ENCODE measurements around the gene CRTC1.
A peak's percentile ranks its signal among the peaks of the same experiment; 100 is the strongest.

CRTC1 gene

GRCh38 chr19:18683109-18683957 is at the start of gene CRTC1:
Gene CRTC1, plus strand, starts transcription at chr19:18683680. Its CDS starts 23 bp downstream, at chr19:18683703.
- peak; percentile 82 for DNase-seq (ENCODE audit: low read depth)

- no peak for DNase-seq (ENCODE audit: low read depth)
Measured at GRCh38 chr19:18634612-18635297, 48.7 kb upstream of the CRTC1 start.

GRCh38 chr19:18635831-18636182 is 47.7 kb upstream of the CRTC1 start:
- no peak for DNase-seq (ENCODE audit: low read depth)

- peak; percentile 98 for DNase-seq (ENCODE audit: low read depth)
Measured at GRCh38 chr19:18636183-18636968, 47.1 kb upstream of the CRTC1 start.

GRCh38 chr19:18636969-18637629 is 46.4 kb upstream of the CRTC1 start, which contains the start of gene KLHL26:
Gene KLHL26, plus strand, starts transcription at chr19:18637028. Its CDS starts 27 bp downstream, at chr19:18637055.
- DNase-seq (ENCODE audit: low read depth), result no peak

GRCh38 chr19:18637673-18638630 is 45.5 kb upstream of the CRTC1 start:
- no peak for DNase-seq (ENCODE audit: low read depth)

GRCh38 chr19:18639706-18640243 is 43.7 kb upstream of the CRTC1 start:
- DNase-seq (ENCODE audit: low read depth), result no peak

- no peak for DNase-seq (ENCODE audit: low read depth)
Measured at GRCh38 chr19:18644196-18645034, 39.1 kb upstream of the CRTC1 start.

GRCh38 chr19:18645035-18645511 is 38.4 kb upstream of the CRTC1 start:
- DNase-seq (ENCODE audit: low read depth), result no peak

- no peak for DNase-seq (ENCODE audit: low read depth)
Measured at GRCh38 chr19:18646535-18647370, 36.7 kb upstream of the CRTC1 start.

- DNase-seq (ENCODE audit: low read depth), result no peak
Measured at GRCh38 chr19:18647371-18647767, 36.1 kb upstream of the CRTC1 start.

GRCh38 chr19:18647807-18648206 is 35.7 kb upstream of the CRTC1 start:
- DNase-seq (ENCODE audit: low read depth), result no peak

- no peak for DNase-seq (ENCODE audit: low read depth)
Measured at GRCh38 chr19:18648973-18649315, 34.5 kb upstream of the CRTC1 start.

GRCh38 chr19:18649371-18650020 is 34.0 kb upstream of the CRTC1 start:
- no peak for DNase-seq (ENCODE audit: low read depth)

GRCh38 chr19:18650021-18650390 is 33.5 kb upstream of the CRTC1 start:
- DNase-seq (ENCODE audit: low read depth), result no peak

GRCh38 chr19:18650468-18651041 is 32.9 kb upstream of the CRTC1 start:
- no peak for DNase-seq (ENCODE audit: low read depth)

GRCh38 chr19:18651300-18651699 is 32.2 kb upstream of the CRTC1 start:
- DNase-seq (ENCODE audit: low read depth), result no peak

- no peak for DNase-seq (ENCODE audit: low read depth)
Measured at GRCh38 chr19:18651733-18652132, 31.7 kb upstream of the CRTC1 start.
